IPS DF 6.9 (cell line): ENCODE data around the gene FKBP1B.
A peak's percentile ranks its signal among the peaks of the same experiment; 100 is the strongest.

Experiments
- DNase-seq: peaks from one replicate; pipeline ENCODE4 v3.0.0-alpha.2; 2013; ENCODE audit warnings: low read depth, low spot score
- H3K27ac ChIP-seq: one replicate; pipeline ENCODE4 v1.5.1; 2013; ENCODE audit warnings: low read length, control low read depth
- H3K27me3 ChIP-seq: 2 replicates; pipeline ENCODE4 v1.6.1; 2013; ENCODE audit warnings: mild to moderate bottlenecking, low read length; ENCODE audit not compliant: control insufficient read depth, insufficient read depth
- H3K36me3 ChIP-seq: 2 replicates; pipeline ENCODE4 v1.6.1; 2013; ENCODE audit warnings: low read length; ENCODE audit not compliant: control insufficient read depth, insufficient read depth
- H3K4me1 ChIP-seq: 2 replicates; pipeline ENCODE4 v1.6.1; 2013; ENCODE audit warnings: low read length; ENCODE audit not compliant: control insufficient read depth, insufficient read depth
- H3K4me3 ChIP-seq: 2 replicates; pipeline ENCODE4 v1.5.1; 2013; ENCODE audit warnings: mild to moderate bottlenecking, low read length
- H3K9me3 ChIP-seq: 2 replicates; pipeline ENCODE4 v1.6.1; 2013; ENCODE audit warnings: low read length, inconsistent platforms; ENCODE audit not compliant: control insufficient read depth, insufficient read depth
- WGBS: extraction: QIAGEN DNeasy Blood & Tissue Kit; methylation state at CpG from one replicate; pipeline ENCODE4 v1.1.7; 2013; ENCODE audit warnings: mixed read lengths, missing lambda C conversion rate; ENCODE audit not compliant: insufficient read length, insufficient coverage; 5-methylcytosine and 5-hydroxymethylcytosine counted together

The FKBP1B gene

DNA sequence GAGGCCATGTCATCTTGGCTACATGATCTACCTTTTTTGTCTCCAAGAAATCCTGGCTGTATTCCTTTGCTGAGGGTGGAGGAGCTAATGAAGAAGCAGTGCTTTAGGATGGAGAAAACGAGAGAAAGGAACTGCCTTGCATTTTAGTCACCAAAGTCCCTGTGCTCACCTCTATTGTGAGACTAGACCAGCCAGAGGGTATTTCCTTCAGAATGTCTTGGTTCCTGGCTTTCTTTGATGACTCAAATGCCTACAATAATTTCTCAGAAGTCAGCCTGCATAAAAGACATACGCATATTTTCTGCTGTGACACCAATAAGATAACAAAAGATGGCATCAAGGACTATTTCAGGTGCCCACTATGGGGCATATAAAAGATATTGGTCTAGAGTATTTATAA, 15.8 kb downstream of the FKBP1B start:
- no peaks in the 10 kb centered on the region for H3K9me3 ChIP-seq
- H3K27me3 ChIP-seq, result no peaks in the 10 kb centered on the region
- peaks cover 5% of the 10 kb centered on the region; the same call in 1 of the 2 replicates for H3K36me3 ChIP-seq
- no peak for DNase-seq
- H3K4me1 ChIP-seq, result no peaks in the 10 kb centered on the region
- no peak overlapping the region for H3K27ac ChIP-seq
- no CpG with 5 or more reads among the region's 2 CpGs for WGBS
- H3K4me3 ChIP-seq, result no peak overlapping the region

- Histone ChIP-seq H3K36me3 (peaks cover 2% of the 10 kb centered on the region; the same call in 1 of the 2 replicates), H3K4me1 (no peaks in the 10 kb centered on the region), H3K27me3 (no peaks in the 10 kb centered on the region), H3K4me3 (no peak overlapping the region), H3K9me3 (no peaks in the 10 kb centered on the region), H3K27ac (no peak overlapping the region)
- WGBS, result no CpG with 5 or more reads among the region's 4 CpGs
- no peak for DNase-seq
Measured at GRCh38 chr2:24072259-24072658, 22.7 kb downstream of the FKBP1B start.

GRCh38 chr2:24073816-24074215, 24.3 kb downstream of the FKBP1B start:
- no peak for DNase-seq
- no peaks in the 10 kb centered on the region for H3K4me1 ChIP-seq
- H3K9me3 ChIP-seq, result no peaks in the 10 kb centered on the region
- WGBS, result no CpG with 5 or more reads among the region's 6 CpGs
- H3K27ac ChIP-seq, result no peak overlapping the region
- no peaks in the 10 kb centered on the region for H3K27me3 ChIP-seq
- peaks cover 2% of the 10 kb centered on the region; the same call in 1 of the 2 replicates for H3K36me3 ChIP-seq
- no peak overlapping the region for H3K4me3 ChIP-seq

GRCh38 chr2:24075259-24075658, 25.7 kb downstream of the FKBP1B start:
- DNase-seq, result no peak
- Histone ChIP-seq H3K36me3 (peaks cover 2% of the 10 kb centered on the region; the same call in 1 of the 2 replicates), H3K9me3 (no peaks in the 10 kb centered on the region), H3K27ac (no peak overlapping the region), H3K27me3 (no peaks in the 10 kb centered on the region), H3K4me3 (peak overlapping the region; percentile 78; the same call in 1 of the 2 replicates), H3K4me1 (no peaks in the 10 kb centered on the region)
- WGBS, result no CpG with 5 or more reads among the region's 5 CpGs

- Histone ChIP-seq H3K4me3 (peak within 1 kb of the TSS; percentile 83), H3K9me3 (no peaks in the 10 kb centered on the region), H3K4me1 (no peaks in the 10 kb centered on the region), H3K36me3 (peaks cover 2% of the 10 kb centered on the region; the same call in 1 of the 2 replicates), H3K27ac (no peak within 1 kb of the TSS), H3K27me3 (no peaks in the 10 kb centered on the region)
- no CpG with 5 or more reads among the region's 64 CpGs for WGBS
- peak; percentile 99 for DNase-seq
Measured at GRCh38 chr2:24075915-24076848, 26.6 kb downstream of the FKBP1B start, which contains the start of gene SF3B6. Gene SF3B6 (minus strand): TSS chr2:24076326. CDS start chr2:24076229, 97 bp downstream.

- WGBS, result no CpG with 5 or more reads among the region's 41 CpGs
- Histone ChIP-seq H3K4me3 (peak overlapping the region; percentile 83; the same call in 1 of the 2 replicates), H3K9me3 (no peaks in the 10 kb centered on the region), H3K27ac (no peak overlapping the region), H3K27me3 (no peaks in the 10 kb centered on the region), H3K36me3 (no peaks in the 10 kb centered on the region; the same call in 1 of the 2 replicates), H3K4me1 (no peaks in the 10 kb centered on the region)
- no peak for DNase-seq
Measured at GRCh38 chr2:24076849-24077534, 27.5 kb downstream of the FKBP1B start.

- Histone ChIP-seq H3K9me3 (no peaks in the 10 kb centered on the region), H3K4me3 (peak overlapping the region; percentile 83; the same call in 1 of the 2 replicates), H3K27ac (no peak overlapping the region), H3K36me3 (no peaks in the 10 kb centered on the region; the same call in 1 of the 2 replicates), H3K4me1 (no peaks in the 10 kb centered on the region), H3K27me3 (no peaks in the 10 kb centered on the region)
- WGBS, result no CpG with 5 or more reads among the region's 9 CpGs
- no peak for DNase-seq
Measured at GRCh38 chr2:24077535-24077877, 28.0 kb downstream of the FKBP1B start.

DNA sequence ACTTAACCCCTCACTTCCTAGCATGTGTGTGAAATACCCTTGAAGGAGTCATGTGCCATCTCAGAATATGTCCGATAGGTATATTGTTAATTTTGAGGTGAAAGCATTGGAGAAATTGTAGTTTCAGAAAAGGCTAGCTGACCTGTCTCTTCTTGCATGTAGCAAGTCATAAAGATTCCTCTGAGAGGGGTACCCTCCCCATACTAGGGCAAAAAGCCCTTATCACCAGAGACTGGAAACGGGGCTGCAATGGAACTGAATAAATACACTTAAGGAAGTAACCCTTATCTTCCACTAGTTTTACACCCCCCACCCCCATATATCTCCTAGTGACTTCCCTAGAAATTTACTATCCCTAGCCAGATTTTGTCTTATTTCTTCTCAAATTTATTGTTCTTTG, 28.3 kb downstream of the FKBP1B start:
- no peak for DNase-seq
- Histone ChIP-seq H3K27me3 (no peaks in the 10 kb centered on the region), H3K27ac (no peak overlapping the region), H3K36me3 (peaks cover 3% of the 10 kb centered on the region; the same call in 1 of the 2 replicates), H3K4me1 (no peaks in the 10 kb centered on the region), H3K9me3 (no peaks in the 10 kb centered on the region), H3K4me3 (no peak overlapping the region; the same call in 1 of the 2 replicates)
- WGBS, result no CpG with 5 or more reads among the region's 2 CpGs

DNA sequence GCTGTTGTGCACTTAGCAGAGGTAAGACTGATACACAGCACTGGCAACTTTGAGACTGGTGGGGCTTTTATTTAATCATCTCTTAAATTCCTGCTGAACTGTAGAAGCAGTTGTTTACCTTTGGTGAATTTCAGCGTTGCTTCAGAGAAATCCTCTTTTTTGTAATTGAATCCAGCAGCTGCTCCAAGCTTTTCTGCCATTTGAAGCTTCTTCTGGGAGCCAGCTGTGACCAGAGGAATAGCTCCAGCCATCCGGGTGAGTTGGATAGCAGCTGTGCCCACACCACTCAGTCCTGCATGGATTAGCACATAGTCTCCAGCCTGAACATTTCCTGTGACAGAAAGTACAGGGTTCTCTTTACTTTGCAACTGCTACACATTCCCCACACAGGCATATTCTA, 31.2 kb downstream of the FKBP1B start:
- Histone ChIP-seq H3K9me3 (no peaks in the 10 kb centered on the region), H3K27me3 (no peaks in the 10 kb centered on the region), H3K36me3 (peaks cover 4% of the 10 kb centered on the region; the same call in 1 of the 2 replicates), H3K27ac (no peak overlapping the region), H3K4me3 (no peak overlapping the region), H3K4me1 (peaks cover 1% of the 10 kb centered on the region; the same call in 1 of the 2 replicates)
- WGBS, result no CpG with 5 or more reads among the region's 2 CpGs
- no peak for DNase-seq
